DMS79 treated with DMSO at 0.1 percent for 48 hours (cell line): ENCODE measurements around the gene SLC39A5.
"Not testable (repeated sequence)": the region's sequence is repeated elsewhere in the genome, so short reads cannot be mapped to it uniquely, and the experiment has no call there.

Experiments used
- DNase-seq: peaks from one replicate; lab custom pipeline; 2025; lab: John Stamatoyannopoulos, UW

SLC39A5 gene

DNA sequence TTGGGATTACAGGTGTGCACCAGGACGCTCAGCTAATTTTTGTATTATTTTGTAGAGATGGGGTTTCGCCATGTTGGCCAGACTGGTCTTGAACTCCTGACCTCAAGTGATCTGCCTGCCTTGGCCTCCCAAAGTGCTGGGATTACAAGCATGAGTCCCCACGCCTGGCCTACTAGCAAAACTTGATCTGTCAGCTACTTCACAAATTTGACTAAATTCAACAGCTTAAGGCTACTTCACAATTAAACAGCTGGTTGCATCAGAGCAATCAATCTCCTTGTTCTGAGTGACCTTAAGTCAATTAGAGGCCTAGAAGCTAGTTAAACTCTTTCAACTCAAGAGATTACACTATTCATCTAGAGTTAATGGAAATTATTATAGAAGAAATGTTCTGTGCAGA lies 49.1 kb downstream of the SLC39A5 start:
- DNase-seq, result no peak

DNA sequence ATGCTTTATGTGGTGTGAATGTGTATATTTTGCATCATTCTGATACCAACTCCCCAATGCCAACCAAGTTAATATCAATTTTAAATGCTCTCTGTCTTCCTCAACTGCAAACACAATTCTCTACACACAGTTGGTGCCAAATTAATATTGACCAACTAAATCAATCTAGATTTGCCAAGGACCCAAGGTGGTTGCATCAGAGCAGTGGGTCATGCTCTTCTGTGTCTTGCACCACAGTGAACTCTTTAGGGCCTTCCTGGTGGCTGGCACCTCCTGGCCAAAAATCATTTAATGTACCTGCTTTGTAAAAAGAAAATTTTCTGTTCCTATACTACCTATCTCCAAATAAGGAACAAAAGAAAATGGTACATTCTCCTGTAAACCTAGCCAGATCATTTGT lies 51.0 kb downstream of the SLC39A5 start:
- DNase-seq, result no peak

DNA sequence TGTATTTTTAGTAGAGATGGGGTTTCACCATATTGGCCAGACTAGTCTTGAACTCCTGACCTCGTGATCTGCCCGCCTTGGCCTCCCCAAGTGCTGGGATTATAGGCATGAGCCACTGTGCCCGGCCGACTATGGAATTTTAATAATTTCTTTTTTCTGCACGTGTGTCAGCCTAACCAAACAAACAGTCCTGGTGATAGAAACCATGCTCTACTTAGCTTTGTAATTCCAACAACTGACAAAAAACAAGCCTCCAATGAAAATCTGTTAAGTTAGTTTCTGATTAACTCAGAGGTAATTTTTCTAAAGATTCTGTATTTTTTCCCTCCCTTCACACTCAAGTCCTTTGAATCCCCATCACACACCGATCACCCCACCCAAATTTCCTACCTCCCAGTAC lies 52.2 kb downstream of the SLC39A5 start:
- DNase-seq, result no peak

DNA sequence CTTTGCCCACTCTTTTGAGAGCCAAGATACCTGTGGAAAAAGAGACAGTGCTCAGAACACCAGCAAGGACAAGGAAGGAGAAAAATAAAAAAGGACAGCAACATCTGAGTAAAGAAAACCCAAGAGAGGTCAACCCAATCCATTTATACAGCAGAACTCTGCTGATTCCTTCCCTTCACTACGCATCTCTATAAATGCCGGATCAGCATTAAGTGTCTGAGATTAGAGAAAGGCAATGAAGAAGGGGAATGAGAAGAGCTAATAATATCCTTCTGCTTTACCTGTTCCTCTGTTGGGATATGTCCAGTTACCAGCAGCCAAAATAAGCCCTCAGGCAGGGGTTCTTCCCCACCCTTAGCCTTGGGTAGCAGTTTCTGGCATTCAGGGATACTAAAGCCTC lies 52.7 kb downstream of the SLC39A5 start:
- no peak for DNase-seq

DNA sequence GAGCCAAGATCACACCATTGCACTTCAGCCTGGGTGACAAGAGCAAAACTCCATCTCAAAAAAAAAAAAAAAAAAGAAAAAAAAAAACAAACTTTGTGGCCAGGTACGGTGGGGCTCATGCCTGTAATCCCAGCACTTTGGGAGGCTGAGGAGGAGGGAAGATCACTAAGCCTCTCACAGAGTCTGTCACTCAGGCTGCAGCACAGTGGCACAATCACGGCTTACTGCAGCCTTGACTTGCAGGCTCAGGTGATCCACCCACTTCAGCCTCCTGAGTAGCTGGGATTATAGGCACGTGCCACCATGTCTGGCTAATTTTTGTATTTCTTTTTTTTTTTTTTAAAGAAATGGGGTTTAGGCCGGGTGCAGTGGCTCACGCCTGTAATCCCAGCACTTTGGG lies 54.4 kb downstream of the SLC39A5 start:
- not testable (repeated sequence) for DNase-seq

DNA sequence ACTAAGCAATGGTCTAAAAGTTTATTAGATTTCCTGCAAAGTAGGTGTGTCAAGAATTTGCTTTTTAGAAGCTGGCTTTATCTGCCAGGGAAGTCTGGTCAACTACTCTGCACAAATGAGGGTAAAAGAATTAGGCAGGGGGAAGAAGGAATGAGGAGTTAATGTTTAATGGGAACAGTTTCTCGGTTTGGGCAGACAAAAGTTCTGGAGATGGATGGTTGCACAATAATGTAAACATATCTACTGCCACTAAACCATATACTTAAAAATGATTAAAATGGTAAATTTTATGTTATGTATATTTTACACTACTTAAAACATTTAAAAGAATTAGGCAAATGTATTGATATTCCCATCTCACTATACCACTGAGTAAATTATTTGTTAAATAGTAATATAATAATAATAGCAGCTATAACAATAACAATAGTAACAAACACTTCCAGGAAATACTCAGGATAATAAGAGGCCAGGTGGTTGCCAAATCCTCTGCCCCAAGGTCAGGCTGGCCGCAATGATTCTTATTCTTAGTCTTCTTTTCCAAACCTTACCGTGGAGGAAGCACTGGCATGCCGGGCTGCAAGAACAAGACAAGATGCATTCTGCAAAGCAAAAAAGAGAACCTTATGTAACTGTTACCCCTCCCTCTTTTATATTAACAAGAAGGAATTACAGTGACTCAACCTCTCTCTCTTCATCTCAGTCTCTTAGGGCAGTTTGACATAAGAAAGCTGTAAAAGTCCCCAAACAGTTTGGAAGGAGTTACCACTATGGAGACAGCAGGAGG lies 56.4 kb downstream of the SLC39A5 start:
- no peak for DNase-seq
